Lower lobe of right lung (tissue), 2 donors: Measurements from ENCODE around the gene DUOX2. TPM values are rescaled to one million over a fixed set of nuclear protein-coding genes. Genes with fewer than 3 reads are reported as not detected.

Source experiments
- ATAC-seq, 2 donors: fragments of 200-7000 bp; cut with Tn5 transposase; one replicate each; pipeline ENCODE4 v1.9.1; 2020 to 2022; ENCODE audit warnings: mild to moderate bottlenecking in 2 of 2, moderate library complexity in 2 of 2
- DNase-seq: peaks from one replicate; pipeline ENCODE4 v3.0.0-alpha.2; 2020
- H3K27ac ChIP-seq: fragments of 200-600 bp; one replicate; pipeline ENCODE4 v1.8.0; 2022
- H3K27me3 ChIP-seq: fragments of 200-600 bp; one replicate; pipeline ENCODE4 v1.8.0; 2022; ENCODE audit warnings: low read depth
- H3K36me3 ChIP-seq: fragments of 200-600 bp; one replicate; pipeline ENCODE4 v1.8.0; 2022; ENCODE audit warnings: mild to moderate bottlenecking
- H3K4me1 ChIP-seq: fragments of 200-600 bp; one replicate; pipeline ENCODE4 v1.8.0; 2022
- H3K4me3 ChIP-seq: fragments of 200-600 bp; one replicate; pipeline ENCODE4 v1.8.0; 2022; ENCODE audit warnings: mild to moderate bottlenecking
- H3K9me3 ChIP-seq: fragments of 200-600 bp; one replicate; pipeline ENCODE4 v1.8.0; 2022
- CTCF ChIP-seq: fragments of 200-600 bp; IDR thresholded peaks from one replicate; pipeline ENCODE4 v1.8.0; 2022; ENCODE audit warnings: antibody characterized with exemption, mild to moderate bottlenecking
- intact Hi-C: fragments of 100-400 bp; cut with DNase I; formaldehyde crosslinking; loops from one replicate; pipeline ENCODE4 v1.11.0; 2022
- total RNA-seq: library from RNA; stranded (reverse); fragmentation: NEBNext Ultra II Directional; extraction: Animal tissue kit (Norgen Biotek cat#: 25700); gene quantifications from one replicate; pipeline ENCODE4 v1.2.1, GENCODE V29; 2021
- donor health status: DM: no; HTN: yes; CAD: no; lungs with severe emphysema.

The DUOX2 gene
- total RNA-seq, 1 donor from 2014 or later: 4.0 TPM

GRCh38 chr15:45134046-45134445, 20.1 kb upstream of the DUOX2 start:
- Histone ChIP-seq H3K4me3 (peak overlapping the region; percentile 14), H3K27ac (peak overlapping the region; percentile 31), H3K9me3 (no peaks in the 10 kb centered on the region), H3K4me1 (peaks cover 35% of the 10 kb centered on the region), H3K27me3 (peaks cover 52% of the 10 kb centered on the region), H3K36me3 (no peaks in the 10 kb centered on the region)
- TF ChIP-seq CTCF: no peak
- intact Hi-C loops: no loop called here
- DNase-seq (peak; percentile 40), ATAC-seq (no peak)

GRCh38 chr15:45133561-45133920, 19.6 kb upstream of the DUOX2 start:
- ATAC-seq: peak; percentile 2 to 20
- no peaks in the 10 kb centered on the region for H3K36me3 ChIP-seq
- intact Hi-C loops: no loop called here
- peaks cover 55% of the 10 kb centered on the region for H3K27me3 ChIP-seq
- TF ChIP-seq CTCF: no peak
- no peaks in the 10 kb centered on the region for H3K9me3 ChIP-seq
- no peak for DNase-seq
- H3K27ac ChIP-seq: no peak overlapping the region
- peaks cover 35% of the 10 kb centered on the region for H3K4me1 ChIP-seq
- peak overlapping the region; percentile 14 for H3K4me3 ChIP-seq

- Histone ChIP-seq H3K9me3 (no peaks in the 10 kb centered on the region), H3K27ac (no peak overlapping the region), H3K4me1 (peaks cover 35% of the 10 kb centered on the region), H3K4me3 (peak overlapping the region; percentile 14), H3K27me3 (peaks cover 55% of the 10 kb centered on the region), H3K36me3 (no peaks in the 10 kb centered on the region)
- no peak for TF ChIP-seq CTCF
- intact Hi-C loops: no loop called here
- ATAC-seq: no peak
- DNase-seq: no peak
Observed at GRCh38 chr15:45132844-45133560, 19.0 kb upstream of the DUOX2 start.

- ATAC-seq (peak; percentile 37 to 59), DNase-seq (peak; percentile 62)
- TF ChIP-seq CTCF: no peak
- Histone ChIP-seq H3K4me3 (peak overlapping the region; percentile 58), H3K9me3 (no peaks in the 10 kb centered on the region), H3K36me3 (no peaks in the 10 kb centered on the region), H3K27me3 (peaks cover 55% of the 10 kb centered on the region), H3K4me1 (peaks cover 34% of the 10 kb centered on the region), H3K27ac (peak overlapping the region; percentile 84)
- intact Hi-C loops: no loop called here
Observed at GRCh38 chr15:45131510-45131909, 17.5 kb upstream of the DUOX2 start.

GRCh38 chr15:45130291-45131000, 16.5 kb upstream of the DUOX2 start:
- peaks cover 57% of the 10 kb centered on the region for H3K27me3 ChIP-seq

More at GRCh38 chr15:45130291-45131000, 16.5 kb upstream of the DUOX2 start:
- intact Hi-C loops: no loop called here
- Histone ChIP-seq H3K4me3 (peak overlapping the region; percentile 58), H3K36me3 (no peaks in the 10 kb centered on the region), H3K27ac (peak overlapping the region; percentile 84), H3K4me1 (peaks cover 31% of the 10 kb centered on the region), H3K9me3 (no peaks in the 10 kb centered on the region)
- no peak for TF ChIP-seq CTCF
- peak; percentile 1 for ATAC-seq
- DNase-seq: no peak
